ENCODE measurements around the gene APOBEC3F. TPM values are rescaled to one million over a fixed set of nuclear protein-coding genes. Genes with fewer than 3 reads are reported as not detected.

The APOBEC3F gene
- total RNA-seq, 1 experiment from 2014 or later = 1.4 TPM

- no peak overlapping the region for H3K4me3 Mint-ChIP-seq (ENCODE audit: unreplicated experiment)
- H3K27me3 Mint-ChIP-seq (ENCODE audit: insufficient read depth, unreplicated experiment) = no peaks in the 10 kb centered on the region
- DNase-seq (ENCODE audit: unreplicated experiment) = no peak
- intact Hi-C loops (cut with micrococcal nuclease) = no loop called here
- no peak overlapping the region for H3K27ac Mint-ChIP-seq (ENCODE audit: low read depth, unreplicated experiment)
- POLR2A ChIA-PET = no interaction called here
- no peaks in the 10 kb centered on the region for H3K4me1 Mint-ChIP-seq (ENCODE audit: insufficient read depth, unreplicated experiment)
- H3K9me3 Mint-ChIP-seq (ENCODE audit: unreplicated experiment) = no peaks in the 10 kb centered on the region
- no peaks in the 10 kb centered on the region for H3K36me3 Mint-ChIP-seq (ENCODE audit: insufficient read depth, unreplicated experiment)
- BruUV-seq (replicated peaks) = no TSS peak
- TF ChIP-seq CTCF (IDR thresholded peaks at IDR 0.05; ENCODE audit: unreplicated experiment) = no peak
- CTCF ChIA-PET = no interaction called here
Observed at GRCh38 chr22:39080052-39080762, 39.5 kb downstream of the APOBEC3F start.

- Mint-ChIP-seq H3K4me1 (ENCODE audit: insufficient read depth, unreplicated experiment) (no peaks in the 10 kb centered on the region), H3K27ac (ENCODE audit: low read depth, unreplicated experiment) (no peak overlapping the region), H3K27me3 (ENCODE audit: insufficient read depth, unreplicated experiment) (no peaks in the 10 kb centered on the region), H3K36me3 (ENCODE audit: insufficient read depth, unreplicated experiment) (no peaks in the 10 kb centered on the region), H3K4me3 (ENCODE audit: unreplicated experiment) (no peak overlapping the region), H3K9me3 (ENCODE audit: unreplicated experiment) (no peaks in the 10 kb centered on the region)
- no peak for TF ChIP-seq CTCF (IDR thresholded peaks at IDR 0.05; ENCODE audit: unreplicated experiment)
- ChIA-PET POLR2A (no interaction called here), CTCF (no interaction called here)
- DNase-seq (ENCODE audit: unreplicated experiment) = no peak
- BruUV-seq (replicated peaks) = no TSS peak
- intact Hi-C loops (cut with micrococcal nuclease) = no loop called here
Observed at GRCh38 chr22:39081016-39081415, 40.4 kb downstream of the APOBEC3F start.

GRCh38 chr22:39081598-39081997 lies 40.9 kb downstream of the APOBEC3F start:
- Mint-ChIP-seq H3K36me3 (ENCODE audit: insufficient read depth, unreplicated experiment) (no peaks in the 10 kb centered on the region), H3K27ac (ENCODE audit: low read depth, unreplicated experiment) (no peak overlapping the region), H3K4me3 (ENCODE audit: unreplicated experiment) (no peak overlapping the region), H3K27me3 (ENCODE audit: insufficient read depth, unreplicated experiment) (no peaks in the 10 kb centered on the region), H3K9me3 (ENCODE audit: unreplicated experiment) (no peaks in the 10 kb centered on the region), H3K4me1 (ENCODE audit: insufficient read depth, unreplicated experiment) (no peaks in the 10 kb centered on the region)
- BruUV-seq (replicated peaks) = no TSS peak
- ChIA-PET POLR2A (no interaction called here), CTCF (interaction anchor here (0.6 kb wide), 1 partner anchor 116 kb away, joined by 3 read pairs; no protein-coding TSS in a partner anchor)
- no peak for DNase-seq (ENCODE audit: unreplicated experiment)
- intact Hi-C loops (cut with micrococcal nuclease) = no loop called here
- TF ChIP-seq CTCF (IDR thresholded peaks at IDR 0.05; ENCODE audit: unreplicated experiment) = no peak

- no TSS peak for BruUV-seq (replicated peaks)
- H3K36me3 Mint-ChIP-seq (ENCODE audit: insufficient read depth, unreplicated experiment) = no peaks in the 10 kb centered on the region
- H3K4me1 Mint-ChIP-seq (ENCODE audit: insufficient read depth, unreplicated experiment) = no peaks in the 10 kb centered on the region
- no peak for TF ChIP-seq CTCF (IDR thresholded peaks at IDR 0.05; ENCODE audit: unreplicated experiment)
- DNase-seq (ENCODE audit: unreplicated experiment) = no peak
- H3K9me3 Mint-ChIP-seq (ENCODE audit: unreplicated experiment) = no peaks in the 10 kb centered on the region
- no peak overlapping the region for H3K27ac Mint-ChIP-seq (ENCODE audit: low read depth, unreplicated experiment)
- no peaks in the 10 kb centered on the region for H3K27me3 Mint-ChIP-seq (ENCODE audit: insufficient read depth, unreplicated experiment)
- POLR2A ChIA-PET = no interaction called here
- intact Hi-C loops (cut with micrococcal nuclease) = no loop called here
- CTCF ChIA-PET = interaction anchor here (0.9 kb wide), 1 partner anchor 12 kb away, joined by 3 read pairs; no protein-coding TSS in a partner anchor
- H3K4me3 Mint-ChIP-seq (ENCODE audit: unreplicated experiment) = no peak overlapping the region
Observed at GRCh38 chr22:39083212-39084165, 42.8 kb downstream of the APOBEC3F start.
